HEK293 (cell line): ENCODE data around the gene ZP4.

ENCODE experiments used
- MYNN ChIP-seq: fragments of 450-650 bp; formaldehyde crosslinking; IDR thresholded peaks from 2 replicates; pipeline ENCODE4 v1.5.1; 2016; ENCODE audit warnings: missing biosample characterization, missing genetic modification characterization, borderline replicate concordance
- ZFP69B ChIP-seq: fragments of 450-650 bp; formaldehyde crosslinking; IDR thresholded peaks from 2 replicates; pipeline ENCODE4 v1.5.1; 2016; ENCODE audit warnings: missing biosample characterization, missing genetic modification characterization
- ZNF169 ChIP-seq: fragments of 450-650 bp; formaldehyde crosslinking; IDR thresholded peaks from 2 replicates; pipeline ENCODE4 v1.5.1; 2016; ENCODE audit warnings: missing biosample characterization, missing genetic modification characterization
- ZNF23 ChIP-seq: fragments of 450-650 bp; formaldehyde crosslinking; IDR thresholded peaks from 2 replicates; pipeline ENCODE4 v1.5.1; 2016; ENCODE audit warnings: missing biosample characterization, missing genetic modification characterization, borderline replicate concordance
- ZNF366 ChIP-seq: fragments of 450-650 bp; formaldehyde crosslinking; conservative IDR thresholded peaks from 2 replicates; pipeline ENCODE4 v1.5.1; 2016; ENCODE audit warnings: missing biosample characterization, missing genetic modification characterization
- ZNF398 ChIP-seq: fragments of 450-650 bp; formaldehyde crosslinking; IDR thresholded peaks from 2 replicates; pipeline ENCODE4 v1.5.1; 2017; ENCODE audit warnings: missing biosample characterization, missing genetic modification characterization
- ZNF830 ChIP-seq: fragments of 450-650 bp; IDR thresholded peaks from 2 replicates; pipeline ENCODE4 v1.5.0; 2018; ENCODE audit warnings: missing biosample characterization, missing genetic modification characterization, low read depth, mild to moderate bottlenecking, moderate library complexity

GRCh38 chr1:237861944-237862343 lies 28.8 kb downstream of the ZP4 start:
- no peak for TF ChIP-seq MYNN (tag by site-specific recombination)
- TF ChIP-seq ZNF830 = no peak
- no peak for TF ChIP-seq ZNF366 (tag by site-specific recombination)
- TF ChIP-seq ZNF169 = no peak
- TF ChIP-seq ZNF398 (tag by site-specific recombination) = no peak
- no peak for TF ChIP-seq ZNF23 (tag by site-specific recombination)
- TF ChIP-seq ZFP69B (tag by site-specific recombination) = no peak
